K562 (cell line): ENCODE data around the gene PEX5L. TPM values are rescaled to one million over a fixed set of nuclear protein-coding genes. Genes with fewer than 3 reads are reported as not detected.

Experiments used
- ATAC-seq: fragments of 200-7000 bp; cut with Tn5 transposase; 3 replicates; pipeline ENCODE4 v1.9.1; 2020; ENCODE audit warnings: moderate library complexity
- BruUV-seq: library from RNA; stranded (reverse); fragments of 400-500 nt; replicated peaks from 2 replicates; lab custom pipeline; 2021; lab: Mats Ljungman, UMichigan
- CTCF ChIA-PET: fragments of 300-600 bp; formaldehyde crosslinking; extraction: SDS; loops from one replicate; lab custom pipeline; 2021; ENCODE audit warnings: low intra/inter-chr PET ratio; lab: Yijun Ruan, JAX
- POLR2A ChIA-PET: fragments of 300-600, 350-650 bp; sonication (Branson Sonifier 250); formaldehyde crosslinking; extraction: SDS; loops from one replicate; lab custom pipeline; 2021; ENCODE audit warnings: antibody characterized with exemption, inconsistent platforms; lab: Yijun Ruan, JAX
- DNase-seq, 4 experiments: peaks; one replicate each; pipeline versions ENCODE4 v3.0.0 to v3.0.0-alpha.2; 2011 to 2018; ENCODE audit warnings: low spot score in 3 of 4, mixed read lengths in 3 of 4; ENCODE audit errors: extremely low read depth in 1 of 4
- FAIRE-seq: peaks from 2 replicates; lab custom pipeline; 2011; peaks lifted over from hg19 to GRCh38; lab: Jason Lieb, UNC
- H2AFZ ChIP-seq: 2 replicates; pipeline ENCODE4 v1.6.0; 2011; ENCODE audit warnings: low read depth, low read length, control low read depth, inconsistent platforms
- H3K27ac ChIP-seq: fragments of 200-600 bp; 3 replicates; pipeline ENCODE4 v1.8.0; 2011; ENCODE audit warnings: low read depth, mild to moderate bottlenecking, control low read depth, inconsistent platforms, low read length, moderate library complexity, mixed read lengths; ENCODE audit errors: extremely low read depth
- H3K27me3 ChIP-seq, 2 experiments: fragments of 300-600 bp in 1 of 2; 2 replicates in 1 of 2; 3 replicates in 1 of 2; pipeline versions ENCODE4 v1.6.0 to v1.8.0; 2011; ENCODE audit warnings: inconsistent platforms in 2 of 2, low read length in 2 of 2, mild to moderate bottlenecking in 1 of 2, mixed read lengths in 1 of 2, moderate library complexity in 1 of 2; ENCODE audit not compliant: control insufficient read depth in 2 of 2, insufficient read depth in 2 of 2
- H3K36me3 ChIP-seq: fragments of 300-600 bp; 3 replicates; pipeline ENCODE4 v1.8.0; 2011; ENCODE audit warnings: mild to moderate bottlenecking, low read length, inconsistent platforms; ENCODE audit not compliant: control insufficient read depth, insufficient read depth
- H3K4me1 ChIP-seq, 2 experiments: fragments of 200-600 bp in 1 of 2; replicated peaks in 1 of 2; 2 replicates in 1 of 2; 3 replicates in 1 of 2; pipeline versions ENCODE4 v1.5.1 to v1.8.0; 2011; ENCODE audit warnings: inconsistent platforms in 2 of 2, low read length in 2 of 2, mild to moderate bottlenecking in 1 of 2, mixed read lengths in 1 of 2, moderate library complexity in 1 of 2; ENCODE audit not compliant: control insufficient read depth in 2 of 2, insufficient read depth in 2 of 2
- H3K4me2 ChIP-seq: 2 replicates; pipeline ENCODE4 v1.6.1; 2011; ENCODE audit warnings: low read length, control low read depth, inconsistent platforms, mixed read lengths; ENCODE audit not compliant: insufficient read depth
- H3K4me3 ChIP-seq: fragments of 200-600 bp; sonication (generic), shearing (Covaris generic); 2 replicates; pipeline ENCODE4 v1.5.1; 2016; ENCODE audit warnings: control low read depth, inconsistent platforms
- H3K79me2 ChIP-seq: fragments of 200-600 bp; 3 replicates; pipeline ENCODE4 v1.8.0; 2011; ENCODE audit warnings: low read length, inconsistent platforms; ENCODE audit not compliant: control insufficient read depth, insufficient read depth
- H3K9ac ChIP-seq, 2 experiments: 2 replicates each; pipeline versions ENCODE4 v1.6.0 to v1.6.1; 2011; ENCODE audit warnings: low read depth in 2 of 2, low read length in 2 of 2, control low read depth in 1 of 2, inconsistent platforms in 1 of 2, mild to moderate bottlenecking in 1 of 2, mixed read lengths in 1 of 2; ENCODE audit not compliant: insufficient read depth in 1 of 2
- H3K9me1 ChIP-seq: one replicate; pipeline ENCODE4 v1.6.0; 2011; ENCODE audit warnings: inconsistent platforms, mild to moderate bottlenecking, low read length, moderate library complexity; ENCODE audit not compliant: control insufficient read depth, insufficient read depth
- H3K9me3 ChIP-seq: replicated peaks from 2 replicates; pipeline ENCODE4 v1.5.1; 2011; ENCODE audit warnings: low read depth, low read length, inconsistent platforms; ENCODE audit not compliant: control insufficient read depth, insufficient read depth
- H4K20me1 ChIP-seq: replicated peaks from 2 replicates; pipeline ENCODE4 v1.6.1; 2011; ENCODE audit warnings: low read length, inconsistent platforms, mixed read lengths; ENCODE audit not compliant: control insufficient read depth, insufficient read depth
- CC2D1A ChIP-seq: fragments of 450-650 bp; IDR thresholded peaks from 2 replicates; pipeline ENCODE4 v1.6.1; 2017; ENCODE audit warnings: mild to moderate bottlenecking
- KAT7 ChIP-seq: sonication (generic); formaldehyde crosslinking; IDR thresholded peaks from 2 replicates; pipeline ENCODE4 v1.8.0; 2022; ENCODE audit warnings: missing genetic modification reagents, mild to moderate bottlenecking, borderline replicate concordance
- MTA2 ChIP-seq: fragments of 450-650 bp; IDR thresholded peaks from 2 replicates; pipeline ENCODE4 v1.6.1; 2016; ENCODE audit warnings: low read depth
- NONO ChIP-seq, 2 experiments: fragments of 200-400 bp in 1 of 2; fragments of 450-650 bp in 1 of 2; formaldehyde crosslinking in 1 of 2; IDR thresholded peaks; 2 replicates each; pipeline ENCODE4 v1.6.1; 2017; ENCODE audit warnings: low read depth in 2 of 2, mild to moderate bottlenecking in 2 of 2, moderate library complexity in 2 of 2, low read length in 1 of 2
- PHF20 ChIP-seq: fragments of 450-650 bp; IDR thresholded peaks from 2 replicates; pipeline ENCODE4 v1.6.1; 2018; ENCODE audit not compliant: partially characterized antibody
- TCF7L2 ChIP-seq: fragments of 150-350 bp; IDR thresholded peaks from 2 replicates; pipeline ENCODE4 v1.6.1; 2016; ENCODE audit warnings: low read depth, mild to moderate bottlenecking, low read length, moderate library complexity
- ZNF318 ChIP-seq, 2 experiments: fragments of 450-650 bp; IDR thresholded peaks; 2 replicates each; pipeline ENCODE4 v1.6.1; 2016; ENCODE audit warnings: mild to moderate bottlenecking in 2 of 2, borderline replicate concordance in 1 of 2, low read depth in 1 of 2, moderate library complexity in 1 of 2
- WGBS: fragments of 100-300 bp; shearing (Covaris generic); methylation state at CpG from one replicate; pipeline ENCODE4 v1.1.6; 2016; ENCODE audit warnings: low coverage, mixed read lengths; ENCODE audit not compliant: insufficient coverage; ENCODE audit errors: missing lambda C conversion rate; 5-methylcytosine and 5-hydroxymethylcytosine counted together
- in situ Hi-C: fragments of 300-500 bp; cut with MboI; formaldehyde crosslinking; loops from 4 replicates; pipeline ENCODE4 v1.15.0; 2018; ENCODE audit warnings: inconsistent platforms, mixed read lengths
- intact Hi-C: fragments of 100-400 bp; cut with micrococcal nuclease; formaldehyde crosslinking; loops from 2 replicates; pipeline ENCODE4 v1.14.2; 2022
- polyA plus RNA-seq, 8 experiments: library from polyadenylated mRNA; depleted of rRNA in 4 of 8; stranded (reverse) in 5 of 8; unstranded in 3 of 8; fragments of >200 nt; fragmentation: Nextera tagmentation in 2 of 8; fragmentation: Illumina TruSeq in 1 of 8; extraction: Ambion mirVana in 2 of 8; extraction: Trizol in 1 of 8; gene quantifications; 2 replicates each; pipeline versions ENCODE4 v1.2.1 to v1.2.3, GENCODE V29; 2011 to 2014; ENCODE audit warnings: inconsistent platforms in 1 of 8, missing spikeins in 1 of 8
- total RNA-seq, 7 experiments: library from RNA; depleted of rRNA in 6 of 7; stranded (reverse); fragments of >200 nt in 6 of 7; fragmentation: Illumina TruSeq in 2 of 7; extraction: Trizol in 2 of 7; gene quantifications; 2 replicates each; pipeline versions ENCODE4 v1.2.1 to v1.2.3, GENCODE V29; 2011 to 2021; ENCODE audit warnings: low replicate concordance in 1 of 7

The PEX5L gene
- total and polyA plus RNA-seq, 9 of the 15 experiments (the other 6 are each of a cell fraction or from before 2014, with no cell fraction given), result not detected

- no peaks in the 10 kb centered on the region for H3K79me2 ChIP-seq
- 0% methylated on average over 2 of the region's 2 CpGs for WGBS
- no TSS peak for BruUV-seq
Measured at GRCh38 chr3:179828738-179829137, 208.0 kb downstream of the PEX5L start.

More at GRCh38 chr3:179828738-179829137, 208.0 kb downstream of the PEX5L start:
- DNase-seq (no peak), ATAC-seq (no peak), FAIRE-seq (no peak)
- TF ChIP-seq KAT7, result no peak
- TF ChIP-seq MTA2, result no peak
- no peak for TF ChIP-seq NONO (IDR thresholded peaks at IDR 0.05; ENCODE audit: low read depth in 2 of 2, low read length in 1 of 2)
- no peak for TF ChIP-seq ZNF318 (IDR thresholded peaks at IDR 0.05; ENCODE audit: borderline replicate concordance in 1 of 2, low read depth in 1 of 2)
- no peak for TF ChIP-seq TCF7L2
- no peak for TF ChIP-seq CC2D1A
- TF ChIP-seq PHF20, result no peak
- Histone ChIP-seq H3K9me3 (no peaks in the 10 kb centered on the region), H3K27me3 (no peaks in the 10 kb centered on the region), H3K4me3 (no peak overlapping the region), H2AFZ (no peak overlapping the region), H3K36me3 (no peaks in the 10 kb centered on the region), H3K4me1 (no peaks in the 10 kb centered on the region), H4K20me1 (no peaks in the 10 kb centered on the region), H3K4me2 (no peak overlapping the region), H3K27ac (no peak overlapping the region), H3K9ac (no peak overlapping the region), H3K9me1 (no peaks in the 10 kb centered on the region)
- POLR2A ChIA-PET, result no interaction called here
- intact Hi-C loops (no loop called here), in situ Hi-C loops (no loop called here)
- CTCF ChIA-PET, result no interaction called here
